Panc1 (cell line): Measurements from ENCODE around the gene AMFR. TPM values are rescaled to one million over a fixed set of nuclear protein-coding genes. Genes with fewer than 3 reads are reported as not detected.

ENCODE experiments used
- ATAC-seq: fragments of 200-7000 bp; cut with Tn5 transposase; 2 replicates; pipeline ENCODE4 v1.9.1; 2020; ENCODE audit warnings: mild to moderate bottlenecking, moderate library complexity
- BruUV-seq: library from RNA; stranded (reverse); fragments of 400-500 nt; replicated peaks from 2 replicates; lab custom pipeline; 2021; lab: Mats Ljungman, UMichigan
- CTCF ChIA-PET: fragments of 300-600 bp; sonication (Branson Sonifier 250); formaldehyde crosslinking; loops from one replicate; lab custom pipeline; 2022; ENCODE audit warnings: antibody characterized with exemption; lab: Charles Lee
- POLR2A ChIA-PET: fragments of 300-600 bp; sonication (Branson Sonifier 250); formaldehyde crosslinking; loops from one replicate; lab custom pipeline; 2022; ENCODE audit warnings: antibody characterized with exemption; lab: Charles Lee
- DNase-seq: peaks from one replicate; pipeline ENCODE4 v3.0.0-alpha.2; 2010; ENCODE audit warnings: low read depth, low spot score
- H3K27ac ChIP-seq: 2 replicates; pipeline ENCODE4 v1.5.1; 2011; ENCODE audit warnings: mild to moderate bottlenecking, low read length, inconsistent platforms
- H3K27me3 ChIP-seq: fragments of 200-500 bp; sonication (Bioruptor generic); 2 replicates; pipeline ENCODE4 v1.6.0; 2014; ENCODE audit warnings: low read length, inconsistent platforms; ENCODE audit not compliant: control insufficient read depth, insufficient read depth
- H3K36me3 ChIP-seq: fragments of 200-500 bp; sonication (Bioruptor generic); 2 replicates; pipeline ENCODE4 v1.5.1; 2014; ENCODE audit warnings: inconsistent platforms, mild to moderate bottlenecking, low read length, moderate library complexity; ENCODE audit not compliant: control insufficient read depth, insufficient read depth
- H3K4me1 ChIP-seq: 2 replicates; pipeline ENCODE4 v1.5.1; 2011; ENCODE audit warnings: inconsistent platforms, mild to moderate bottlenecking, low read length, moderate library complexity; ENCODE audit not compliant: control insufficient read depth, insufficient read depth
- H3K4me3 ChIP-seq, 2 experiments: 2 replicates each; pipeline ENCODE4 v1.5.1; 2011 to 2012; ENCODE audit warnings: low read depth in 2 of 2, low read length in 2 of 2, mild to moderate bottlenecking in 2 of 2, inconsistent platforms in 1 of 2, moderate library complexity in 1 of 2
- H3K9me3 ChIP-seq: fragments of 200-500 bp; sonication (Bioruptor generic); 2 replicates; pipeline ENCODE4 v1.5.1; 2014; ENCODE audit warnings: low read depth, mild to moderate bottlenecking, inconsistent platforms, low read length, moderate library complexity; ENCODE audit not compliant: control insufficient read depth, insufficient read depth
- CTCF ChIP-seq: fragments of 450-650 bp; IDR thresholded peaks from 2 replicates; pipeline ENCODE4 v1.5.1; 2017; ENCODE audit warnings: mild to moderate bottlenecking
- POLR2AphosphoS5 ChIP-seq: IDR thresholded peaks from 2 replicates; pipeline ENCODE4 v1.6.1; 2012; ENCODE audit warnings: mild to moderate bottlenecking, low read depth, low read length, moderate library complexity
- SIN3A ChIP-seq: IDR thresholded peaks from 2 replicates; pipeline ENCODE4 v1.6.1; 2012; ENCODE audit warnings: low read depth, mild to moderate bottlenecking, low read length, moderate library complexity, borderline replicate concordance; ENCODE audit not compliant: insufficient read depth
- TCF7L2 ChIP-seq: IDR thresholded peaks from 2 replicates; pipeline ENCODE4 v1.6.1; 2011; ENCODE audit warnings: mild to moderate bottlenecking, low read depth, low read length, inconsistent platforms
- in situ Hi-C: cut with HindIII; loops from 2 replicates; pipeline ENCODE4 v1.10.0; 2016; ENCODE audit warnings: low sequenced_read_pairs, low pct_unique_long_range_greater_than_20kb
- intact Hi-C: fragments of 100-400 bp; cut with micrococcal nuclease; formaldehyde crosslinking; loops from one replicate; pipeline ENCODE4 v1.10.0; 2022; ENCODE audit not compliant: unreplicated experiment
- total RNA-seq: library from RNA; stranded (reverse); gene quantifications from one replicate; pipeline ENCODE4 v1.2.1, GENCODE V29; 2021; ENCODE audit not compliant: unreplicated experiment
- TF ChIP-seq, protein P1 (sequence below), 2 experiments: IDR thresholded peaks; 2 replicates each; pipeline ENCODE4 v1.6.1; 2011 to 2012; ENCODE audit warnings: low read depth in 2 of 2, control low read depth in 1 of 2, low read length in 1 of 2, mild to moderate bottlenecking in 1 of 2, moderate library complexity in 1 of 2; ENCODE audit not compliant: insufficient read depth in 1 of 2

AMFR gene
- total RNA-seq, 1 experiment from 2014 or later: 89.6 TPM

DNA sequence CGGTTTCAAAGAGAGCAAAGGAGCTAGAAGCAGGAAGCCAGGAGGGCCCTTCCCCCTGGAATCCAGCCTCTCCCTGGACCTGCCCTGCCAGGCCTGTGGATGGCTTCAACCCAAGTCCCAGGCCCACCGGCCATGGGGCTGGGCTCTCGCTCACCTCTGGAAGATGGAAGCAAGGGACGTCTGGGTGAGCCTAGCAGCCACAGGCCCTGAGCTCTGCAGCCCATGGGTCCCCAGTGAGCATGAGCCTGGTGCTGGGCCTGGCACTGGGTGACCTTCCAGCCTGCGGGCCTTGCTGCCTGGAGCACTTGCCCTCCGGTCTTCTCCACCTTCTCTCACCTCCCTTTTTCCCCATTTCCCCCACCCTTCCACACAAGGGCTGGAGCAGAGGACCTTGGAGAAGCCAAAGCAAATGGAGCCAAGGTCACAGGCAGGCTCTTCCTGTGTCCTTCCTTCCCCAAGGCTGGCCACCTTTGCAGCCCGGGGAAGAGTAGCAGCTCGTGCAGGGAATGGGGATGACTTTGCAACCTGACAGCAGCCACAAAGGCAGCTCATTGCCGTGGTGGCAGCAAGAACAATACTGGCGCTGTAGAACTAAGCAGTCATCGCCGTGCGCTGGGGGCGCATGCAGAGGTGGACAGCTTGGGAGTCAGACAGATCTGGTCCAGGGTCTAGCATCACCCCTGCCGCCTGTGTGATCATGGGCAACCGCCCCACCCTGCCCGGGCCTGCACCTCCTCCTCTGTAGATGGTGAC, 86.6 kb downstream of the AMFR start:
- H3K4me1 ChIP-seq: no peaks in the 10 kb centered on the region
- no peak overlapping the region for H3K27ac ChIP-seq
- no peak overlapping the region for H3K4me3 ChIP-seq
- intact Hi-C loops: no loop called here
- DNase-seq (no peak), ATAC-seq (no peak)
- no peaks in the 10 kb centered on the region for H3K27me3 ChIP-seq
- in situ Hi-C loops: no loop called here
- H3K36me3 ChIP-seq: no peaks in the 10 kb centered on the region
- H3K9me3 ChIP-seq: no peaks in the 10 kb centered on the region
- BruUV-seq: no TSS peak
- ChIA-PET CTCF (interaction anchor here (0.6 kb wide), 1 partner anchor 18 kb away, joined by 3 read pairs; no protein-coding TSS in a partner anchor), POLR2A (no interaction called here)
- no peak for TF ChIP-seq SIN3A
- TF ChIP-seq, protein P1, sequence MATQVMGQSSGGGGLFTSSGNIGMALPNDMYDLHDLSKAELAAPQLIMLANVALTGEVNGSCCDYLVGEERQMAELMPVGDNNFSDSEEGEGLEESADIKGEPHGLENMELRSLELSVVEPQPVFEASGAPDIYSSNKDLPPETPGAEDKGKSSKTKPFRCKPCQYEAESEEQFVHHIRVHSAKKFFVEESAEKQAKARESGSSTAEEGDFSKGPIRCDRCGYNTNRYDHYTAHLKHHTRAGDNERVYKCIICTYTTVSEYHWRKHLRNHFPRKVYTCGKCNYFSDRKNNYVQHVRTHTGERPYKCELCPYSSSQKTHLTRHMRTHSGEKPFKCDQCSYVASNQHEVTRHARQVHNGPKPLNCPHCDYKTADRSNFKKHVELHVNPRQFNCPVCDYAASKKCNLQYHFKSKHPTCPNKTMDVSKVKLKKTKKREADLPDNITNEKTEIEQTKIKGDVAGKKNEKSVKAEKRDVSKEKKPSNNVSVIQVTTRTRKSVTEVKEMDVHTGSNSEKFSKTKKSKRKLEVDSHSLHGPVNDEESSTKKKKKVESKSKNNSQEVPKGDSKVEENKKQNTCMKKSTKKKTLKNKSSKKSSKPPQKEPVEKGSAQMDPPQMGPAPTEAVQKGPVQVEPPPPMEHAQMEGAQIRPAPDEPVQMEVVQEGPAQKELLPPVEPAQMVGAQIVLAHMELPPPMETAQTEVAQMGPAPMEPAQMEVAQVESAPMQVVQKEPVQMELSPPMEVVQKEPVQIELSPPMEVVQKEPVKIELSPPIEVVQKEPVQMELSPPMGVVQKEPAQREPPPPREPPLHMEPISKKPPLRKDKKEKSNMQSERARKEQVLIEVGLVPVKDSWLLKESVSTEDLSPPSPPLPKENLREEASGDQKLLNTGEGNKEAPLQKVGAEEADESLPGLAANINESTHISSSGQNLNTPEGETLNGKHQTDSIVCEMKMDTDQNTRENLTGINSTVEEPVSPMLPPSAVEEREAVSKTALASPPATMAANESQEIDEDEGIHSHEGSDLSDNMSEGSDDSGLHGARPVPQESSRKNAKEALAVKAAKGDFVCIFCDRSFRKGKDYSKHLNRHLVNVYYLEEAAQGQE (IDR thresholded peaks at IDR 0.05; ENCODE audit: insufficient read depth in 1 of 2, low read depth in 2 of 2, low read length in 1 of 2): no peak
- TF ChIP-seq CTCF: no peak
- TF ChIP-seq TCF7L2: no peak
- no peak for TF ChIP-seq POLR2AphosphoS5

GRCh38 chr16:56337858-56338325, 87.5 kb downstream of the AMFR start:
- no peak for ATAC-seq
- H3K27ac ChIP-seq: no peak overlapping the region
- ChIA-PET POLR2A (no interaction called here), CTCF (no interaction called here)
- no peaks in the 10 kb centered on the region for H3K4me1 ChIP-seq
- TF ChIP-seq TCF7L2 (no peak), POLR2AphosphoS5 (no peak), CTCF (no peak), SIN3A (no peak)
- TF ChIP-seq, protein P1 (IDR thresholded peaks at IDR 0.05; ENCODE audit: insufficient read depth in 1 of 2, low read depth in 2 of 2, low read length in 1 of 2): no peak
- H3K4me3 ChIP-seq: no peak overlapping the region
- H3K9me3 ChIP-seq: no peaks in the 10 kb centered on the region
- no peaks in the 10 kb centered on the region for H3K27me3 ChIP-seq
- intact Hi-C loops: no loop called here
- H3K36me3 ChIP-seq: no peaks in the 10 kb centered on the region
- in situ Hi-C loops: no loop called here
- BruUV-seq: no TSS peak
- no peak for DNase-seq
